GM13976 (cell line): ENCODE measurements around the gene SLC11A2.
"Not testable (repeated sequence)": the region's sequence is repeated elsewhere in the genome, so short reads cannot be mapped to it uniquely, and the experiment has no call there.

Experiments
- DNase-seq: peaks from one replicate; pipeline ENCODE4 v3.0.0; 2012; ENCODE audit warnings: low spot score
- CTCF ChIP-seq: IDR thresholded peaks from 2 replicates; pipeline ENCODE4 v1.5.1; 2012; ENCODE audit warnings: borderline replicate concordance, mild to moderate bottlenecking; ENCODE audit not compliant: insufficient read depth; ENCODE audit errors: extremely low read depth, missing control alignments, control extremely low read depth
- in situ Hi-C: fragments of 300-500 bp; cut with MboI; formaldehyde crosslinking; loops from one replicate; pipeline ENCODE4 v1.12.0; 2022; ENCODE audit warnings: low sequenced_read_pairs, mixed read lengths, inconsistent platforms; ENCODE audit not compliant: unreplicated experiment

SLC11A2 gene

GRCh38 chr12:51020448-51021182 is 5.6 kb downstream of the SLC11A2 start:
- DNase-seq = no peak
- no peak for TF ChIP-seq CTCF
- in situ Hi-C loops = no loop called here

GRCh38 chr12:51019927-51020326 is 6.3 kb downstream of the SLC11A2 start:
- DNase-seq = no peak
- in situ Hi-C loops = no loop called here
- no peak for TF ChIP-seq CTCF

GRCh38 chr12:51018956-51019355 is 7.2 kb downstream of the SLC11A2 start:
- in situ Hi-C loops = no loop called here
- TF ChIP-seq CTCF = no peak

GRCh38 chr12:51017452-51017851 is 8.7 kb downstream of the SLC11A2 start:
- no peak for DNase-seq
- in situ Hi-C loops = no loop called here
- no peak for TF ChIP-seq CTCF

More at GRCh38 chr12:51018956-51019355, 7.2 kb downstream of the SLC11A2 start:
- DNase-seq = no peak

GRCh38 chr12:51014467-51014866 is 11.7 kb downstream of the SLC11A2 start:
- in situ Hi-C loops, DNase-seq: not testable (repeated sequence)

- in situ Hi-C loops = no loop called here
- no peak for DNase-seq
Measured at GRCh38 chr12:51013441-51013840, 12.7 kb downstream of the SLC11A2 start.

More at GRCh38 chr12:51013441-51013840, 12.7 kb downstream of the SLC11A2 start:
- TF ChIP-seq CTCF = no peak
